H9 (cell line): ENCODE results near the gene ABHD17C. TPM values are rescaled to one million over a fixed set of nuclear protein-coding genes. Genes with fewer than 3 reads are reported as not detected.

Experiments
- DNase-seq: peaks from one replicate; pipeline ENCODE4 v3.0.0-alpha.2; 2017
- H2AFZ ChIP-seq: one replicate; pipeline ENCODE4 v1.6.1; 2013; ENCODE audit warnings: mild to moderate bottlenecking, low read length, control low read depth, moderate library complexity
- H2AK5ac ChIP-seq: 2 replicates; pipeline ENCODE4 v1.6.1; 2013; ENCODE audit warnings: low read length, control low read depth, mixed read lengths; ENCODE audit not compliant: insufficient read length
- H2BK120ac ChIP-seq: one replicate; pipeline ENCODE4 v1.6.1; 2013; ENCODE audit warnings: low read depth, mild to moderate bottlenecking, low read length, control low read depth, inconsistent platforms; ENCODE audit not compliant: poor library complexity, severe bottlenecking
- H2BK12ac ChIP-seq: 2 replicates; pipeline ENCODE4 v1.6.1; 2013; ENCODE audit warnings: low read length, control low read depth, mixed read lengths, low read depth; ENCODE audit not compliant: insufficient read length
- H2BK15ac ChIP-seq: 2 replicates; pipeline ENCODE4 v1.6.1; 2013; ENCODE audit warnings: low read depth, low read length, control low read depth
- H2BK20ac ChIP-seq: one replicate; pipeline ENCODE4 v1.6.1; 2013; ENCODE audit warnings: low read depth, mild to moderate bottlenecking, low read length, control low read depth, inconsistent platforms; ENCODE audit not compliant: poor library complexity, severe bottlenecking
- H2BK5ac ChIP-seq: 2 replicates; pipeline ENCODE4 v1.6.1; 2013; ENCODE audit warnings: low read length, control low read depth, mixed read lengths; ENCODE audit not compliant: insufficient read length
- H3K14ac ChIP-seq: 2 replicates; pipeline ENCODE4 v1.6.1; 2013; ENCODE audit warnings: low read length, control low read depth; ENCODE audit not compliant: insufficient read depth
- H3K18ac ChIP-seq: 2 replicates; pipeline ENCODE4 v1.6.1; 2013; ENCODE audit warnings: low read depth, mild to moderate bottlenecking, mixed read lengths, low read length, control low read depth; ENCODE audit not compliant: insufficient read length
- H3K23ac ChIP-seq: 2 replicates; pipeline ENCODE4 v1.6.1; 2013; ENCODE audit warnings: low read length, control low read depth, mixed read lengths, low read depth; ENCODE audit not compliant: insufficient read length
- H3K23me2 ChIP-seq: 2 replicates; pipeline ENCODE4 v1.6.1; 2013; ENCODE audit warnings: low read depth, mild to moderate bottlenecking, mixed read lengths, low read length, control low read depth; ENCODE audit not compliant: insufficient read length, poor library complexity, severe bottlenecking
- H3K27ac ChIP-seq: 2 replicates; pipeline ENCODE4 v1.5.1; 2013; ENCODE audit warnings: low read length, control low read depth, mixed read lengths, low read depth; ENCODE audit not compliant: insufficient read length
- H3K27me3 ChIP-seq: 2 replicates; pipeline ENCODE4 v1.6.1; 2013; ENCODE audit warnings: low read length, control low read depth, inconsistent platforms; ENCODE audit not compliant: insufficient read depth
- H3K4ac ChIP-seq: 2 replicates; pipeline ENCODE4 v1.6.1; 2013; ENCODE audit warnings: low read depth, mild to moderate bottlenecking, control low read depth, inconsistent platforms, low read length, moderate library complexity
- H3K4me1 ChIP-seq: 2 replicates; pipeline ENCODE4 v1.6.1; 2013; ENCODE audit warnings: low read length, control low read depth, inconsistent platforms; ENCODE audit not compliant: insufficient read depth
- H3K4me2 ChIP-seq: 2 replicates; pipeline ENCODE4 v1.6.1; 2013; ENCODE audit warnings: low read length, control low read depth, mixed read lengths; ENCODE audit not compliant: insufficient read length, insufficient read depth
- H3K56ac ChIP-seq: 2 replicates; pipeline ENCODE4 v1.6.1; 2013; ENCODE audit warnings: low read depth, mild to moderate bottlenecking, mixed read lengths, low read length, control low read depth; ENCODE audit not compliant: insufficient read length
- H3K79me1 ChIP-seq: 2 replicates; pipeline ENCODE4 v1.6.1; 2013; ENCODE audit warnings: low read depth, mild to moderate bottlenecking, moderate library complexity, low read length, control low read depth, inconsistent platforms; ENCODE audit not compliant: insufficient read depth, poor library complexity, severe bottlenecking
- H3K79me2 ChIP-seq: 2 replicates; pipeline ENCODE4 v1.6.1; 2013; ENCODE audit warnings: low read length, control low read depth, inconsistent platforms; ENCODE audit not compliant: insufficient read depth
- H3K9ac ChIP-seq: 2 replicates; pipeline ENCODE4 v1.6.1; 2013; ENCODE audit warnings: low read length, control low read depth, mixed read lengths; ENCODE audit not compliant: insufficient read length; ENCODE audit errors: extremely low read depth
- H3K9me3 ChIP-seq: one replicate; pipeline ENCODE4 v1.6.1; 2013; ENCODE audit warnings: low read depth, low read length, inconsistent platforms; ENCODE audit not compliant: control insufficient read depth
- H3T11ph ChIP-seq: one replicate; pipeline ENCODE4 v1.6.1; 2013; ENCODE audit warnings: mild to moderate bottlenecking, low read length, control low read depth, inconsistent platforms
- H4K20me1 ChIP-seq: one replicate; pipeline ENCODE4 v1.6.1; 2013; ENCODE audit not compliant: control insufficient read depth, insufficient read length, insufficient read depth
- H4K5ac ChIP-seq: 2 replicates; pipeline ENCODE4 v1.6.1; 2013; ENCODE audit warnings: low read depth, mild to moderate bottlenecking, mixed read lengths, low read length, control low read depth; ENCODE audit not compliant: insufficient read length
- H4K8ac ChIP-seq: replicated peaks from 2 replicates; pipeline ENCODE4 v1.6.1; 2013; ENCODE audit warnings: low read length, control low read depth, mixed read lengths, low read depth; ENCODE audit not compliant: insufficient read length
- H4K91ac ChIP-seq: 2 replicates; pipeline ENCODE4 v1.6.1; 2013; ENCODE audit warnings: low read depth, mild to moderate bottlenecking, moderate library complexity, mixed read lengths, low read length, control low read depth; ENCODE audit not compliant: insufficient read length
- H3K27ac Mint-ChIP-seq, 3 experiments: 2 replicates in 2 of 3; 3 replicates in 1 of 3; pipeline ENCODE4 v1.8.0; 2020 to 2021; ENCODE audit warnings: mixed read lengths in 3 of 3, mild to moderate bottlenecking in 1 of 3, moderate library complexity in 1 of 3
- H3K27me3 Mint-ChIP-seq: 2 replicates; pipeline ENCODE4 v1.8.0; 2021; ENCODE audit warnings: low read depth, mild to moderate bottlenecking, moderate library complexity, mixed read lengths
- H3K36me3 Mint-ChIP-seq, 3 experiments: 2 replicates in 2 of 3; 3 replicates in 1 of 3; pipeline ENCODE4 v1.8.0; 2020 to 2021; ENCODE audit warnings: low read depth in 3 of 3, mixed read lengths in 3 of 3; ENCODE audit not compliant: insufficient read depth in 1 of 3
- H3K4me1 Mint-ChIP-seq, 2 experiments: 2 replicates each; pipeline ENCODE4 v1.8.0; 2020; ENCODE audit warnings: mixed read lengths in 2 of 2
- H3K4me3 Mint-ChIP-seq, 2 experiments: 2 replicates in 1 of 2; 3 replicates in 1 of 2; pipeline ENCODE4 v1.8.0; 2020 to 2021; ENCODE audit warnings: mild to moderate bottlenecking in 2 of 2, mixed read lengths in 2 of 2, moderate library complexity in 1 of 2
- H3K9me3 Mint-ChIP-seq, 2 experiments: 2 replicates in 1 of 2; 3 replicates in 1 of 2; pipeline ENCODE4 v1.8.0; 2020; ENCODE audit warnings: mild to moderate bottlenecking in 2 of 2, mixed read lengths in 2 of 2, moderate library complexity in 1 of 2
- CTCF ChIP-seq: fragments of 200-600 bp; sonication (generic); conservative IDR thresholded peaks from 3 replicates; pipeline ENCODE4 v1.8.0; 2021; ENCODE audit warnings: antibody characterized with exemption, mild to moderate bottlenecking
- WGBS: extraction: QIAGEN DNeasy Blood & Tissue Kit; methylation state at CpG from one replicate; pipeline ENCODE4 v1.1.7; 2013; ENCODE audit warnings: missing lambda C conversion rate, low lambda C conversion rate, mixed read lengths; ENCODE audit not compliant: insufficient read length; ENCODE audit errors: extremely low coverage; 5-methylcytosine and 5-hydroxymethylcytosine counted together
- total RNA-seq: library from RNA; stranded (reverse); gene quantifications from 2 replicates; pipeline ENCODE4 v1.2.1, GENCODE V29; 2021

ABHD17C gene
- total RNA-seq, 1 experiment from 2014 or later, result 21.5 TPM

GRCh38 chr15:80669663-80670273, 25.3 kb upstream of the ABHD17C start:
- H3K4me2 ChIP-seq, result no peak overlapping the region
- H3K14ac ChIP-seq, result no peak overlapping the region
- DNase-seq, result no peak
- WGBS, result no CpG with 5 or more reads among the region's 2 CpGs
- H3K9ac ChIP-seq, result no peak overlapping the region
- H2AK5ac ChIP-seq, result no peak overlapping the region
- no peak overlapping the region for H3K4ac ChIP-seq
- no peak overlapping the region for H3K56ac ChIP-seq
- TF ChIP-seq CTCF, result no peak
- no peak overlapping the region for H4K8ac ChIP-seq
- H3K79me2 ChIP-seq, result no peaks in the 10 kb centered on the region
- H3K4me1 ChIP-seq, result no peaks in the 10 kb centered on the region
- Mint-ChIP-seq H3K9me3 (peaks cover 0 to 3% of the 10 kb centered on the region in 2 experiments; a peak in 1 of 5 replicates), H3K27ac (no peak overlapping the region), H3K27me3 (peaks cover 13% of the 10 kb centered on the region), H3K36me3 (no peaks in the 10 kb centered on the region), H3K4me3 (no peak overlapping the region), H3K4me1 (peaks cover 4% of the 10 kb centered on the region in 2 experiments)
- H2BK120ac ChIP-seq, result no peak overlapping the region
- no peak overlapping the region for H3K27ac ChIP-seq
- no peak overlapping the region for H2BK20ac ChIP-seq
- H4K5ac ChIP-seq, result no peak overlapping the region
- H3K27me3 ChIP-seq, result no peaks in the 10 kb centered on the region
- H2BK5ac ChIP-seq, result no peak overlapping the region
- no peaks in the 10 kb centered on the region for H4K20me1 ChIP-seq
- H2AFZ ChIP-seq, result no peak overlapping the region
- no peak overlapping the region for H2BK15ac ChIP-seq
- H3K18ac ChIP-seq, result no peak overlapping the region
- H4K91ac ChIP-seq, result no peak overlapping the region
- no peaks in the 10 kb centered on the region for H3K9me3 ChIP-seq
- H3K79me1 ChIP-seq, result no peaks in the 10 kb centered on the region
- no peaks in the 10 kb centered on the region for H3K23me2 ChIP-seq
- H3T11ph ChIP-seq, result no peak overlapping the region
- no peak overlapping the region for H3K23ac ChIP-seq
- H2BK12ac ChIP-seq, result no peak overlapping the region
